Stromal cell of bone marrow (primary cell): ENCODE measurements around the gene SMTN.
"Not testable (repeated sequence)": the region's sequence is repeated elsewhere in the genome, so short reads cannot be mapped to it uniquely, and the experiment has no call there.

ENCODE experiments used
- DNase-seq: peaks from one replicate; pipeline ENCODE4 v3.0.0-alpha.2; 2012; ENCODE audit warnings: low read depth

SMTN gene

DNA sequence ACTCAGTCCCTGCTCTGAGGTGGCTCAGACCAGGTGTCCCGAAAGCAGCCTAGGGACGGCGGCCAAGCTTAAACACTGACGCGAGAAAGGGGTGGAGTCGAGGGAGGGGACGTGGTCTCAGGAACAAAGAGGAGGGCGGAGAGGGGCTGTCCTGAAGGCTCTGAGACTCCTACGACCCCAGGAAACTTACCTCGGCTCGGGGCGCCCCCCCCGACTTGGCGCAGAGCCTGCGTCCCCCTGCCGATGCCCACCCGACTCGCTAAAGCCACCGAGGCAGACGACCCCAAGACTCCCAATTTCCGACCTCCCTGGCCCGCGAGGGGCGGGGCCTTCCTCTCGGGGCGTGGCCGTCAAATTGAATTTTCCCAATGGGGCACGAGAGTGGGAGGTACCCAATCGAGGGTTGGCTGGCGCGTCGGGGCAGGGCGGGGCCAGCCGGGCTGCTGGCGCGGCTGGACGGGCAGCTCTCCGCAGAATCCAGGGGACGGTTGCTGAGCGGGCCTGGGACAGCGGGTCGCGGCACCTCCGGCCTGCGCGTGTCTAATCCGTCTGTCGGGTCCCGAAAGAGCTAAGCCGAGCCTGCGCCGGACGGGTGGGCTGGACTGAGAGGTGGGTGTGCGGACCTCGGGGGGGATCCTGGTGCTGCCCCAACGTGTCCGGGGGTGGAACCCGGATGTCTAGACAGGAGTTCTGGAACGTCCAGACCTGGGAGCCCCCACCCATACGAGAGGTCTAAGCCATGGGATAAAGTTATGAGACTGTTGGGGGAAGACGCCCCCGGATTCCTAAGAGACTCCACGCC is at the start of gene SMTN:
TSS of gene SMTN (plus strand) at position 471 of the 802 bp plus-strand sequence. CDS start 1,941 bp downstream, outside the sequence.
- peak; percentile 77 for DNase-seq

DNA sequence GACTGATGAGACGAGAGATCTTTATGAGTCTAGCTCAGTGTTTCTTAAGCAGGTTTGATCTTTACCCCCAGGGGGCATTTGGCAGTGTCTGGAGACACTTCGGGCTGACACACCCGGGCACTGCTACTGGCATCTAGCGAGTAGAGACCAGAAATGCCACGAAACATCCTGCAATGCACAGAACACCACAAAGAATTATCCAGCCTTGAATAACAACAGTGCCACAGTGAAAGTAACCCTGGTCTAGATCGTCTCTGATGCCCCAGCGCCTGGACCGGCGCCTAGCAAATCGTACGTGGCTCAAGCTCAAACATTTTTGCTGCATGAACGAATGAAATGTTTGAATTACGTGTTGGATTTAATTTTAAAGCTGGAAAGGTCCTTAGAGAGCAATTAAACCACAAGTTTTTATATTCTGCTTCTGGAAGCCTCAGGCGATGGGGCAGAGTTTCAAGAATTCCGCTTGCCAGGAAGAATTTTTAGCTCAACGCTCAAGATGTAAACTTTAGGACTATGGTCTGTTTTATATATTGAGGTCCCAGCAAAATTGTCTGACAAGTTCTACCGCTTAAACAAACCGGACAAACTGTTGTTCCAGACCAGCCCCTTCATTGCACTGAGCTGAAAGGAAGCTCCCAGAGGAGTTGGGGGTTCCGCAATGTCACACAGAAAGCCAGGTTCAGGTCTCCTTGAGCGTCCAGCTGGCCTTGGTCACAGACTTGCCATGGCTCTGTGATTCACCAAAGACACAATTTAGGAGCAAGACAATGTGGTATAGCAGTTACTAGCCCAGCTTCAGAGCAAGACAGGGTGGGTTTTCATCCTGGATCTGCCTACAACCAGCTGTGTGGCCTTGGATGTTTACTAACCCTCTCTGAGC is 44.2 kb upstream of the SMTN start:
- peak; percentile 75 for DNase-seq

DNA sequence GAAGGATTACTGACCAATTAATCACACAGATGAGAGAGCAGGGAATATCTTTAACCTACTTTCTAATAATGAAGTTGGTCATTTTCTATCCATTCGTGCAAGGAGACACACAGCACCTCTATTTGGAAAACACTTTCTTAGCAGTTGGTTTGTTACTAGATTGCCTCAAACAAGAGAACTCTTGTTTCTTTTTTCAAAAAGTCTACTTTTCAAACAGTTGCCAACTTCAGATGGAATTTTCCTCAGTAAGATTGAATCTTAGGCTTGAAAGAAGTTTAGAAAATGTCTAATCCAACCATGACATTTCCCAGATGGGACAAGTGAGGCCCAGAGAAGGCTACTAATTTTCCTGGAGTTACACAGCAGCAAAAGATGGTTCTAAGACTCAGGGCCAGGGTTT is 42.4 kb upstream of the SMTN start:
- DNase-seq, result no peak

DNA sequence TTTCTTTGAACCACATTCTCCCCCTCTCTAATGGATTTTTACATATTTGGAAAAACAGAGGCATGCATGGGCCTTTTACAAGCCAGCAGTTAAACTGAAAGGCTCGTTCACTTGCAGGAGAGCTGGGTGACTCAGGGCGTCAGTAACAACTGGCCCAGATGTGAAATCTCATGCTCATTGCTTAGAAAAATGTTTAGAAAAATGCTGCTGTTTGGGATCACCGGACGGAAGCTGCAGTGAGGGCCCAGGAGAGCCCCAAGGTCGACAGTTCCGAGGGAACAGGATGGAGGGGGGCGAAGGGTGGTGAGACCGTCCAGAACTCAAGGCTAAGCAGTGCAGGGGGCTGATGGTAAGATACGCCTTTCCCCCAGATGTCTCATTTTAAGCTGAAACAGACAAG is 41.7 kb upstream of the SMTN start:
- DNase-seq, result peak; percentile 56

DNA sequence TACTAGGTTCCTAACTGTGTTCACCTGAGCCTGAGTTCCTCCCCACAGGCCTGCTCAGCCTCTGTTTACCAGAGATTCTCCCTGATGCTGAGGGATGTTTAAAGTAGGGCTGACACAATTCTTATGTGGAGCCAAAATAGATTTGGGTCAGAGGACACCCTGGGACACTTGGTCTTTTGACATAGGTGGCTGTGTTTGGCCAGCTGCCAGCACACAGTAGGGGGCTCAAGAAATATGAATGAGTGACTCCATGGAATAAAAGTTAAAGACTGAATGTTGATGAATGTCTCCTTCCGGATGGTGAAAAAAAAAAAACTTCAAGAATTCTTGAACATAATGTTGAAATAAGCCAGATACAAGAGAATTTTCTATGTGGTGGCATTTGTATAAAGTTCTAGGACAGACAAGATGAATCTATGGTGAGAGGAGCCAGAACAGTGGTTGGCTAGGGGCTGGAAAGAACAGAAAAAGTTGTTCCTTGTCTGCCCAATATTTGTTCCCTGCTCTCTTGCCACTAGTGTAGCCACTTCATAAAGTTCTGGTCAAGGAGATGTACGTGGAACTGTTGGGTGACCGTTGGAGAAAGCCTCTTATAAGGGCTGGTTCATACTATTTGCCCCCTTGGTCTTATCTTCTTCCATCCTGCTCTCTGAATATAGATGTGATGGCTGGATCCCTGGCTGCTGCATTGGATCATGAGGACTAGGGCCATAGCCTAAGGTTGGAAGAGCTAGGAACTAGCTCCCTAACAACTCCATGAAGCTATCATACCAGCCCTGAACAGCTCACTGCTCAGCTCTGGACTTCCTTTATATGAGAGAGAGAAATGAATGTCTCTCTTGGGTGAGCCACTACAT is 40.3 kb upstream of the SMTN start:
- no peak for DNase-seq

DNA sequence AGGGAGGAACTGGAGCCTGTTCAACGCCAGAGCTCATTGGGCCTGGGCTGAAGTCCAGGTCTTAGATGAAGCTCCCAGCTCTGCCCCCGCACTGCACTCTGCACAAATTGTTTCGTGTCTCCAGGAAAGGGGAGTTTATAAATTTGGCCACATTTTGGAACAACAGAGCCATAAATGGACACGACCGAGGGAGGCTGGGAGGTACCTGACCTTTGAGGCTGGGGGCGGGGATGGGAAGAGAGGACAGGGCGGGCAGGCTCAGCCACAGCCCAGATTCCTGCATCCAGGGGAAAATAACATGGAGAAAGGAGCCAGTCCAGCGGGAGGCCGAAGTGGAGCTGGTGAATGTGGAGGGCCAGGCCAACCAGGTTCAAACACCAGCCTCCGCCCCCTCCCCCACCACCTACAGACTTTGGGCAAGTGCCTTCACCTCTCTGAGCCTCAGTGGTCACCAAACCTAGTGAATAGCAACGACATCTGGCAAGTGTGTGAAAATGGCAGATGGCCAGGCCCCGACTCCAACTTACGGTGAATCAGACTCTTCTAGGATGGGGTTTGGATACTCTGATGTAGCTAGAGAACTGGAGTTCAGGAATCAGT is 36.8 kb upstream of the SMTN start:
- no peak for DNase-seq

DNA sequence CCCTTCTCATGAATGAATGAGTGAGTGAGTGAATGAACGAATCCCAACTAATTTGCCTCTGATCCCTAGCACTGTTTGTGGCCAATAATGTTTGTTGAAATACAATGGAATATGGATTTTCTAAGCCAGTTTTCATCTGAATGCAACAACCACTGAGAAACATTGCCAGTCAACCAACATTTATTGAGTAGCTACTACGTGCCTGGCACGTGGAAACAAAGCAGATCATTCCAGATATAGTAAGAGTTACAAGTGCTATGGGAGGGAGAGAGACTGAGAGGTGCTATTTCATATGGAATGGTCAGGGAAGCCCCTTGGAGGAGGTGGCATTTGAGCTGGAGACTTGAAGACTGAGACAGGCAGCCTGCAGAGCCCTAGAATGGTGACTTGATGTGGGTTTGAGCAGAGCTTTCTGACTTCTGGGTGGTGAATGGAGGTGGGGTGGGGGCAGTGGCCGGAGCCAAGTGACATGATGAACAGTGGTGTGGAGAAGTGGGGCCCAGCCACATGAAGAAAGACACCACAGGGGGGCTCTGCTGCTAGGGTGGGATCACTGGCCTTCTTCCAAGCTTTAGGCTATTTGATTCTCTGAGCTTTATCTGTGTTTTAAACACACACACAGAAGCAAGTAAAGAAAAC is 35.1 kb upstream of the SMTN start:
- DNase-seq, result no peak

DNA sequence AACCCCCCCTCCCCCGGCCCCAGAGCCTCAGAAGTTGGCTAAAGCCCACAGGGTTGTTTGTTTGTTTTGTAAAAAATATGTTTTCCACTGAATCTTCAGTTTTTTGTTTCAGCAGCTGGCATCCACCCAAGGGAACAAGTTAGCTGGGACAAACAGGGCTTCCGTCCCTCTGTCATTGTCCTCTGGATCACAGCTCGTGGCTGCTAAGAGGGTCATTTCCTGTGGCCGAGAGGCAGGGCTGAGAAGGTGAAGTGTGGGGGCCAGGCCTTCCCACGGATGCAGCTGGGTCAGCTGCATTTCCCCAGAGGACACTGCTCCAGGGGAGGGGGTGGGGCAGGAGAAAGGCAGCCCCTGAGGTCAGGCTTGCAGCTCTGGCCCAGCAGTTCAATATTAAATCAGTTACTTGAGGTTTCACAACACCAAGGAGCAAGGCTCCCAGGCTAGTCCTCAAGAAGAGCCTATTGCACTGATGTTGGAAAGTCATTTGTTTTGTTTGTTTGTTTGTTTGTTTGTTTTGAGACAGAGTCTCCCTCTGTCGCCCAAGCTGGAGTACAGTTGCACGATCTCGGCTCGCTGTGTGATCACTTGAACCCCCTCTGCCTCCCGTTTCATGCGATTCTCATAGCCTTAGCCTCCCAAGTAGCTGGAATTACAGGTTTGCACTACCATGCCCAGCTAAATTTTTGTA is 34.4 kb upstream of the SMTN start:
- DNase-seq, result no peak

DNA sequence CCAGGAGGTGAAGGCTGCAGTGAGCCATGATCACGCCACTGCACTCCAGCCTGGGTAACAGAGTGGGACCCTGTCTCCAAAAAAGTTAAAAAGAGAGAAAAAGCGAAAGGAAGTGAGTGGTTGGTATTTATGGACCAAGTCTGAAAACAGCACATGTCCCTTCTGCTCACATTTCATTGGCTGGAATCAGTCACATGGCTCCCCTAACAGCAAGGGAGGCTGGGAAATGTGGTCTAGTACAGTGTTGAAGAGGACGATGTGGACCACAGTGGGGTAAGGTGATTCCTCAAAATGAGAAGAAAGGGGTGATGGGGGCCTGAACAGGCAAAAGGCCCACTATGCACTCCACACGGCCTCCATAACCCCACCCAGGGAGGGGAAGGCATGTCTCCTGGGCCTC is 32.5 kb upstream of the SMTN start:
- DNase-seq, result no peak

DNA sequence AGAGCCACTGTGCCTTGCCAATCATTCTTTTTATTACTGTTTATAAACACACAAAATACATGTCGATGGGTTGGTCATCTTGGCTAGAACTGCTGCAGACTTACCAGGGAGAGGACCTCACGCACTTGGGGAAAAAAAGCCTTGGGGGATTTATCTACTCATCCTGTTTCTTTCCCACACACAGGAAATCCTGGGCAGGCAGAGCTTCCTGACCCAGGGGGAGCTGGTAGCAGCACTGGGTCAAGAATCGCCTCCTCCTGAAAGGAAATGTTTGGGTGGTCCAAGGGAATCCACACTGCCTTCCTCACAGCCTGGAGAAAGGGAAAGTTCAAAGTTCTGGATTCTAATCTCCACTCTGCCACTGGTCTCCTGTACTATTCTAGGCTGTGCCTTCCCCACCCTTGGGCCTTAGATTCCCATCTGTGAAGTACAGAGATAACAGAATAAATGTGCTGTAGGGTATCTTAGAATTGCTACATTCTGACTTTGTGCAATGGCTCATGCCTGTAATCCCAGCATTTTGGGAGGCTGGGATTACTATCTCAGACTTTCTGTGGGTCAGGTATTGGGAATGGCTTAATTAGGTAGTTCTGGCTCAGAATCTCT is 31.2 kb upstream of the SMTN start:
- DNase-seq, result no peak

DNA sequence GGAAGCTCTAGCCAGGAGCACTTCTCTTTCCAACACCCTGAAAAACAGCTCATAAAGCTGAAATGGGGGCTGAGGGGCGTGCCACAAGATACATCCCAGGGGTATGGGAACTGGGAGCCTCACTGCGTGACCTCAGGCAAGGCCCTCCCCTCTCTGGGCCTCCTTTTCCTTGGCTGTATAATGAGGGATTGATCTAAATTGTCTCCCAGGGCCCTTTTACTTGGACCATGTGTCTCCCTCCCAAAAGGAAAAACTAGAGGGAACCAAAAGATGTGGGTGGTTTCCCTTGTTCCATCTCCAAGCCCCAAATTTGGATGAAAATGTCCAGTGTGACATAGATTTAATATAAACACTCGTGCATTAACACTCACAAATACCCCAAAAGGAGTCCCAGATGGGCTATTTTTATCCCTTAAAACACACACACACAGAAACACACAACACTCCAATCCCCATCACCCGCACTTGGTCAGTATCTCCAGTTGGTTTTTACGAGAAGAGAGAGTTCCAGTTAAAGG is 25.9 kb upstream of the SMTN start:
- DNase-seq, result no peak

DNA sequence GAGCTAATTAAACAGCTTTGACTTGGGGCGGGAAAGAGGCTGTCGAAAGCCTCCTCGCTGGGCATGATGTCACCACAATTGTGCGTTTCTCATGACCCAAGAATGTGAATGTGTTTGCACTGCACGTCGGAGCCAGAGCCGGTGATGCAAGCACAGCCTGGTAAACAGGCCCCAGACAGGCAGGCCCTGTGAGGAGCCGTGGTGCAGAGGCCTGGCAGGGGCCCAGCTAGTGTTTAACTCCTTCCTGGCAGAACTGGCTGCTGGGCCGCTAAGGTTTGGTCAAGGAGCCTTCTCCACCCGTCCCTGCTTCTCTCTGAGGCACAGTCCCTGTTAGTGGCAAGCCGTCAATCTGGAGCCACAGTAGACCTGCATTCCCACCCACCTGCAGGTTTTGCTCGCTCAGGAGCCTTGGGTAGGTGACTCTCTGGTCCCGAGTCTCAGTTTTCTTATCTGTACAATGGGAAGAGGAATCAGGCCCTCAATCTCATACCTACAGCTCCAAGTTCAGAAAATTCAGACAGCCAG is 25.4 kb upstream of the SMTN start:
- DNase-seq, result peak; percentile 93

DNA sequence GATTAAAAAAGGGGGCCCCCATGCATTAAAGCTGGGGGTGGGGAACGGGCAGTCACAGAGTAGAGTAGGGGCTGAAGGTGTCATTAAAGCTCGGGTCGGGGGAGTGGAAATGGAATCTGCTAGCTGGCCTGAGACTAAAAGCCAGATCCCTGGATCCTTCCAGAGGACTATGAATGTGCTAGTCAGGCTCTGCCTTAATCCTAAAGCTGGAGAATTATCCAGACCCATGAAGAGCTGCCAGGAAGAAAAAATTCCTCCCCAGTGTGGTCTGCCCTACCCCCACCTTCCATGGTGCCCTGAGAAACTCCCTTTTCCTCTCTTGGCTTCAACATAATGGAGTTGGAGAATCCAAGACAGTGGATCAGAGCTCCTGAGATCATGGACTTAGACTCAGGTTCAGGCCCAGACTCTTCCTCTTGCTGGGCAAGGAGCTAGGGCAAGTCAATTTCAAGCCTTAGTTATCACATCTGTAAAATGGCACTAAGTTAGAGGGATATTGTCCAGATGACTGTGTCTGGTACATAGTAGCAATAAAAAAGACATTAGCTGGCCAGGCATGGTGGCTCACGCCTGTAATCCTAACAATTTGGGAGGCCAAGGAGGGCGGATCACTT is 24.0 kb upstream of the SMTN start:
- DNase-seq, result no peak

DNA sequence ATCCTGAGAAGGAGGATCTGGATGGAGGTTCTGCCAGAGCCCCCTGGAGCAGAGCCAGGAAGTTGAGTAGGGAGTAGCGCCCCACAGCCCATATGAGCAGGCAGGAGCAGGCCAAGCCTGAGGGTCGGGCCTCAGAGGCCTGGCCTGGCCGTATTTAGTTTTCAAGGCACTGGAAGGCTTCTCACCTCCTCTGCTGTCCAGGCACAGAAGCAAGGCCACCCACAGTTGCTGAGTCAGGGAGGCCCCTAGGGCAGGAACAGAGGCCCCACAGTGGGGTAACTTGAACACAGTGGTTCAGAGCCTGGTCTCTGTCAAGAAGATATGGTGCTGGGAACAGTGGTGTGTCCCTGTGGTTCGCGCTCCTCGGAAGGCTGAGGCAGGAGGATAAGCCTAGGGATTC is 21.5 kb upstream of the SMTN start:
- not testable (repeated sequence) for DNase-seq

DNA sequence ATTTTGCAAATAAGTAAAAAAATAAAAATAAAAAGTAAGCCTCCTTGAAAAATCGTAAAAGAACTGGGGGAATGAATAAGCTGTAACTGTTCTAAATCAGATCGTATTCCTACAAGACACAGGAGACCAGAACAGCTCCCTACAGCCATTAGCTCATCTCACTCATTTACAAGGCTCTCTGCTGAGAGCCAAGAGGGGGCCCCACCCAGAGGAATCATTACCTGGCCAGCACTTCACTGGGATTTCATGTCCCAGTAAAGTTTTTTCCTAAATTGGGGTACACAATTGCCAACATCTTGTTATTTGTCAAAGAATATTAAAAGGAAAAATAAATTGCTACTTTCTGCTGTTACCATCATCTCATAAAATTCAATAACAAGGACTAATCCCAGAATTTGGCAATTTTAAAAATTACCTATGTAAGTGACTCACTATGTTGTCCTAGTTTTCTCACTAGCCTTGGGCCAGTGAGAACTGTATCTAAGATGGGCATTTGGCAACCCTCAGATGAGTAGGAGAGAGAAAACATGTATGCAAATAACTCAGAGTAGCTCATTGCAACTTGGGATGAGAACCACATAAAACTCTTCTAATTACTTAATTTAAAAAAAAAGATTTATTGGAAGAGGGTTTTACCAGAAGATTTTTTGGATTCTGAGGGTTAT is 18.4 kb upstream of the SMTN start:
- no peak for DNase-seq

DNA sequence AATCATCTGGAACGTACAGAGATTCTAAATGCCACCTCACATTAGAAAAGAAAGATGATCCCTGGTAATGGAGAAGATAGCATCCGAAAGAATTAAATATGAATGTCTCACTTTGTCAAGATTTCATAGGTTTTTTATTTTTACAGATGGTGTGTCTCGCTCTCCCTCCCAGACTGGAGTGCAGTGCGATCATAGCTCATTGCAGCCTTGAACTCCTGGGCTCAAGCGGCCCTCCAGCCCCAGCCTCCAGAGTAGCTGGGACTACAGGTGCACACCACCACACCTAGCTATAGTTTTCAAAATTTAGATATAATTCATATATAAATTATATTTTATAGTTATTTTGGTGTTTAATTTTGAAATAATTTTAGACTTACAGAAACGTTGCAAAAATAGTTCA is 16.7 kb upstream of the SMTN start:
- no peak for DNase-seq

DNA sequence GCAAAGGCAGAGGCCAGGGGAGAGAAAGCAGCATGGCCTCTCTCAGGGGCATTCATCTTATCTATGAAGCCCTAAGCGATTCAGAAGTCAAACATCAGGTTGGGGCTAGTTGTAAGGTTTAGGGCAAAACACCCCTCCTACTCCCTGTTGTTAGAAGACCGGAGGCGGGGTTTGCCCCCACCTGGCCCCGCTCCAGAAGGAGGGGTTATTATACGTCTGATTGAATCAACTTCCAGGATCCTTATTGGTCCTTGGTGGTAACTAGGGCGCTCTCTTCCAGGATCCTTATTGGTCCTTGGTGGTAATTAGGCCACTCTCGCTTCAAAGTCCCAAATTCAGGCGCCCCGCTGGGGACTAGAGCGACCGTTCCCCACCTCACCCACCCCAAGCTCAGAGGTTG is 12.1 kb upstream of the SMTN start:
- no peak for DNase-seq

DNA sequence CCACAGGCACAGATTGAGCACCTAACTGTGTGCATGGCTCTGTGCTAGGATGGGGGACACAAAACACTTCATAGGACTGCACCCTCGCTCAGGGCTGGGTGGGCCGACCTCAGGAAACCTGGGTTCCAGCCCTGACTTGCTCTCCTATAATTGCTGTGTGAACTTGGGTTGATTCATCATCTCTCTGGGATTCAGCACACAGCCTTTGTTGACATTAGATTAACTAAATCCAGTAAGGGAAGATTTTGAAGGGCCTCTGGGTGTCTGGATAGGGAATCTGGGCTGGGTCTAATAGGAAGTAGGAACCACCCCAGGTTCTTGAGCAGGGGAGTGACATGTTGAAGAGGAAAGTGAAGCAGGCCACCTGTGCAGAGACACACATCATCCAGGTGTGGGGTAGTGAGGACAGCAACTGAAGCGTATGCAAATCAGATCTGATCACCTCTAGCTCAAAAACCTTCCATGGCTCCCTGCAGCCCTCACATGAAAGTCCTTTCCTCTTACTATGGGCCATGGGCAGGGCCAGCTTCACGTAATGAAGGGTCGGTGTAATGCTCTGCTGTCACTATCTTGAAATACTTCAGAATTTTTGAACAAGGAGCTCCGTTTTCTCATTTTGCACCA is 11.3 kb upstream of the SMTN start:
- DNase-seq, result not testable (repeated sequence)
